Activated CD4-positive, alpha-beta memory T cell treated with anti-CD3 and anti-CD28 coated beads, Interleukin-2, amount 10 ng/mL, durations not matched to agents 7 days and 5 days (primary cell): Measurements from ENCODE around the gene DEDD2. TPM values are rescaled to one million over a fixed set of nuclear protein-coding genes. Genes with fewer than 3 reads are reported as not detected.

ENCODE experiments used
- CTCF ChIA-PET: fragments of 350-600 bp; sonication (Branson Sonifier 250); formaldehyde crosslinking; loops from one replicate; lab custom pipeline; 2021; ENCODE audit warnings: antibody characterized with exemption, inconsistent platforms; lab: Charles Lee
- POLR2A ChIA-PET: fragments of 350-600 bp; sonication (Branson Sonifier 250); formaldehyde crosslinking; loops from one replicate; lab custom pipeline; 2021; ENCODE audit warnings: antibody characterized with exemption; lab: Charles Lee
- DNase-seq: peaks from one replicate; pipeline ENCODE4 v3.0.0-alpha.2; 2020
- H3K27ac Mint-ChIP-seq: one replicate; pipeline ENCODE4 v1.8.0; 2021; ENCODE audit warnings: mild to moderate bottlenecking, mixed read lengths
- H3K27me3 Mint-ChIP-seq: one replicate; pipeline ENCODE4 v1.8.0; 2021; ENCODE audit warnings: mixed read lengths
- H3K36me3 Mint-ChIP-seq: one replicate; pipeline ENCODE4 v1.8.0; 2021; ENCODE audit warnings: low read depth, mixed read lengths
- H3K4me1 Mint-ChIP-seq: one replicate; pipeline ENCODE4 v1.8.0; 2021; ENCODE audit warnings: mixed read lengths
- H3K4me3 Mint-ChIP-seq: one replicate; pipeline ENCODE4 v1.8.0; 2021; ENCODE audit warnings: mild to moderate bottlenecking, mixed read lengths
- H3K9me3 Mint-ChIP-seq: one replicate; pipeline ENCODE4 v1.8.0; 2021; ENCODE audit warnings: mixed read lengths
- total RNA-seq, 2 experiments: library from RNA; stranded (reverse); gene quantifications; one replicate each; pipeline ENCODE4 v1.2.3, GENCODE V29; 2021

The DEDD2 gene
- total RNA-seq, 2 experiments from 2014 or later = 54.1 to 59.8 TPM

DNA sequence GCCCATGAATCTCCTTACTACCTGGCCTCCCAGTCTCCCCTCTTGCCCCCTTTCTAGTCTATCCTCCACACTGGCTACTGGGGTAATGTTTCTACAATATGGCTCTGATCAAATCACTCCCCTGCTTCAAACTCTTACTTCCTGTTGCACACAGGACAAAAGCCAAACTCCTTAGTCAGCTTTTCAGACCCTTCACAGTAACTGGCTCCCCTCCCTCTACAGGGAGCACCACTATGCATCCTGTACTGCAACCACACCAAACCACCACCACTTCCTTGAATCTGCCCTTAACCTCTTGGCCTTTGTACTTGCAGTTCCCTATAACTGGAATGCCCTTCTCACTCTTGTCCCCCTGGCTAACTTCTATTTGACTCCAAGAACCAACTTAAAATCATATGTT, 32.2 kb downstream of the DEDD2 start:
- Mint-ChIP-seq H3K36me3 (peaks cover 3% of the 10 kb centered on the region), H3K27me3 (no peaks in the 10 kb centered on the region), H3K4me3 (peak overlapping the region; percentile 41), H3K9me3 (no peaks in the 10 kb centered on the region), H3K27ac (peak overlapping the region; percentile 89), H3K4me1 (peaks cover 62% of the 10 kb centered on the region)
- POLR2A ChIA-PET = interaction anchor here (0.7 to 6.7 kb wide), 8 partner anchors 10 to 93 kb away, joined by 3 to 82 read pairs (median 4); partner anchors contain the start of gene ZNF526
- peak; percentile 71 for DNase-seq
- CTCF ChIA-PET = interaction anchor here (0.8 to 4.1 kb wide), 14 partner anchors 9 to 248 kb away, joined by 3 to 23 read pairs (median 6); partner anchors contain the start of genes DEDD2, POU2F2 and ZNF526

- POLR2A ChIA-PET = interaction anchor here (0.7 to 6.7 kb wide), 6 partner anchors 9 to 98 kb away, joined by 3 to 82 read pairs (median 4); partner anchors contain the start of gene ZNF526
Observed at GRCh38 chr19:42184401-42184861, 33.0 kb downstream of the DEDD2 start.

DNA sequence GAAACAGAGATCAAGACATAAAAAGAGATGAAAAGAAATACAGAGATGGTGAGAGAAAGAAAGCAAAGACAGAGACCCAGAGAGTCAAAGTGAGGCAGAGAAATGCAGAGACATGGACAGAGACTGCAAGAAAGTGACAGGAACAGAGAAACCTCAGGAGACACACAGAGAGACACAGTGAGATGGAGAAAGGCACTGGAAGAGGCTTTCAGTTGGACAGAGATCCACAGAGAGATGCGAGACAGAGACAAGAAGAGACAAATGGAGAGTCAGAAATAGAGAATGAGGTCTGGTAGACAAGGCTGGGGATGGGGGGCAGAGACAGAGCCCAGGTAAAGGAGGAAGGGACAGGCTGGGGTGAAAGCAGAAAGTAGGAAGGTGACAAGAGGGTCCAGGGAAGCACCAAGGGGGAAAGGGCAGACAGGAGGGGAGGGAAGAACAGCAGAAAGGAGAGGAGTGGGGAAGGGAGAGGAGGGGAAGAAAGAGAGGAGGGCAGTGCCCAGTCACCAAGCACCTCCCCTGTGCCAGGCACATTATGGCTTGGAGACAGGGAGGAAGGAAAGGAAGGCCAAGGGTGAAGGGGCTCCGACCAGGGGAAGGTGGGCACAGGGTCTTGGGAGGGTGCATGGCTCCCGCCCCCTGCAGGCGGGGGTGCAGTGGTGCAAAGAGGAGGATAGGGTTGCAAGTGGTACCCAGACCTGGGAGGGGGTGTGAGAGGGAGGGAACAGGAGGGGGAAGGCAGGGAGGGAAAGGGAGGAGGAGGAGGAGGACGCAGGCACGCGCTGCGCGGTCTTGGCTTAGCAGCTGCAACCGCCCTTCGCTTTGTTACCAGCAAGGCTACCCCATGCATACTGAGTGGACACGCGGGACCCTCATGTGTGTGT, 38.4 kb downstream of the DEDD2 start:
- CTCF ChIA-PET = no interaction called here

More at GRCh38 chr19:42184401-42184861, 33.0 kb downstream of the DEDD2 start:
- Mint-ChIP-seq H3K27ac (peak overlapping the region; percentile 89), H3K4me1 (peaks cover 57% of the 10 kb centered on the region), H3K9me3 (no peaks in the 10 kb centered on the region), H3K4me3 (peak overlapping the region; percentile 7), H3K27me3 (no peaks in the 10 kb centered on the region), H3K36me3 (peaks cover 3% of the 10 kb centered on the region)
- peak; percentile 72 for DNase-seq
- CTCF ChIA-PET = interaction anchor here (1.0 to 4.1 kb wide), 16 partner anchors 8 to 249 kb away, joined by 3 to 23 read pairs (median 4); partner anchors contain the start of genes DEDD2, POU2F2 and ZNF526

DNA sequence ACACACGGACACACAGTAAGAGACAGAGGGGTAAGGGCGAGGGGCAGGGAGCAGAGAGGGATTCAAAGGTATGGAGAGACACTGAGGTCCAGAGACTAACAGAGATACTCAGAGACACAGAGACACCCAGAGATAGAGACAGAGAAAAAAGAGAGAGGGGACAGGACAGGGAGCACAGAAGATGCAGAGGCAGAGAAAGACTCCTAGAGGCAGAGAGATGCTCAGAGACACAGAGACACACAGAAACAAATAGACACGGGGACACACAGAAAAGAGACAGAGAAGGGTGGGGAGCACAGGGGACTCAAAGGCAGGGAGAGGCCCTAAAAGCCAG, 39.8 kb downstream of the DEDD2 start:
- DNase-seq = no peak
- Mint-ChIP-seq H3K9me3 (no peaks in the 10 kb centered on the region), H3K27me3 (peaks cover 30% of the 10 kb centered on the region), H3K27ac (no peak overlapping the region), H3K36me3 (peaks cover 4% of the 10 kb centered on the region), H3K4me1 (peaks cover 24% of the 10 kb centered on the region), H3K4me3 (no peak overlapping the region)
- ChIA-PET CTCF (interaction anchor here (1.4 to 2.7 kb wide), 4 partner anchors 7 to 102 kb away, joined by 4 to 17 read pairs (median 10); no protein-coding TSS in a partner anchor), POLR2A (interaction anchor here (1.2 to 2.4 kb wide), 6 partner anchors 11 to 137 kb away, joined by 3 to 14 read pairs (median 5); partner anchors contain the start of genes POU2F2 and ZNF526)

More for the DNA sequence above, 38.4 kb downstream of the DEDD2 start:
- POLR2A ChIA-PET = no interaction called here
- peaks cover 24% of the 10 kb centered on the region for H3K27me3 Mint-ChIP-seq
- peaks cover 4% of the 10 kb centered on the region for H3K36me3 Mint-ChIP-seq
- no peaks in the 10 kb centered on the region for H3K9me3 Mint-ChIP-seq
- H3K4me1 Mint-ChIP-seq = peaks cover 33% of the 10 kb centered on the region
- H3K4me3 Mint-ChIP-seq = no peak overlapping the region
- no peak for DNase-seq
- no peak overlapping the region for H3K27ac Mint-ChIP-seq

DNA sequence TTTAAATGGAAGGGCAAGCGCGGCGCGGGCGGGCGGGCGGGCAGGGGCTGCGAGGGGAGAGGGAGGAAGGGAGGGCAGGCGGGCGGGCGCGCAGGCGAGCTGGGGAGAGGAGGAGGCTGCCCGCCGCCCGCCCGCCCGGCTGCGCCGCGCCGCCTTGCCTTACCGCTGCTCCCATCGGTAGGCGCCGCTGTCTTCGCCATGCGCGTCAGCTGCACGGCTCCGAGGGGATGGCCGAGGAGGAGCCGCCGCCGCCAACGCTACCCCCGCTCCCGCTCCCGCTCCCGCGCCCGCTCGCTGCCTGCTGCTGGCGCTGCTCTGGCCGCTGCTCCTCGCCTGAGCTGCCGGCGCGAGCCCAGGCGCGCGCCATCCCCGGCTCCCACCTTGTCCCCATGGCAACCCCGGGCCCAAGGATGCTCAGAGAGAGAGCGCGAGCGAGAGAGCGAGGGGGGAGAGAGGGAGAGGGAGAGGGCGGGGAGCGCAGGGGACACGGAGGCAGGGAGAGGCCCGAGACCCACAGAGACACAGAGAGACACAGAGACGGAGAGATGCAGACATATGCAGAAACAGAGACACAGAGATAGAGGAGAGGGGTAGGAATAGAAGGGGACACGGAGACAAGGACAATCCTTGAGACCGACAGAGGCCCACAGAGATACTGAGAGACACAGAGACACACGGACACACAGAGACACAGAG, 40.3 kb downstream of the DEDD2 start:
- no peak overlapping the region for H3K4me3 Mint-ChIP-seq
- CTCF ChIA-PET = interaction anchor here (1.0 to 2.7 kb wide), 15 partner anchors 8 to 119 kb away, joined by 3 to 17 read pairs (median 6); partner anchors contain the start of gene ZNF574
- peaks cover 19% of the 10 kb centered on the region for H3K4me1 Mint-ChIP-seq
- H3K36me3 Mint-ChIP-seq = peaks cover 4% of the 10 kb centered on the region
- POLR2A ChIA-PET = interaction anchor here (1.0 to 3.6 kb wide), 12 partner anchors 9 to 138 kb away, joined by 3 to 22 read pairs (median 5); partner anchors contain the start of genes DEDD2, POU2F2 and ZNF526
- peaks cover 30% of the 10 kb centered on the region for H3K27me3 Mint-ChIP-seq
- no peak overlapping the region for H3K27ac Mint-ChIP-seq
- no peaks in the 10 kb centered on the region for H3K9me3 Mint-ChIP-seq
- DNase-seq = peak; percentile 81

- POLR2A ChIA-PET = interaction anchor here (0.6 to 3.6 kb wide), 14 partner anchors 10 to 138 kb away, joined by 3 to 22 read pairs (median 4); partner anchors contain the start of genes DEDD2, POU2F2 and ZNF526
- Mint-ChIP-seq H3K36me3 (peaks cover 4% of the 10 kb centered on the region), H3K9me3 (no peaks in the 10 kb centered on the region), H3K27me3 (peaks cover 30% of the 10 kb centered on the region), H3K4me1 (peaks cover 17% of the 10 kb centered on the region), H3K4me3 (peak overlapping the region; percentile 86), H3K27ac (no peak overlapping the region)
- no peak for DNase-seq
- CTCF ChIA-PET = interaction anchor here (0.8 to 2.7 kb wide), 16 partner anchors 8 to 120 kb away, joined by 3 to 17 read pairs (median 6); partner anchors contain the start of gene ZNF574
Observed at GRCh38 chr19:42176649-42176989, 40.9 kb downstream of the DEDD2 start.

GRCh38 chr19:42175952-42176648, 41.4 kb downstream of the DEDD2 start:
- Mint-ChIP-seq H3K4me3 (peak overlapping the region; percentile 86), H3K27ac (no peak overlapping the region), H3K9me3 (no peaks in the 10 kb centered on the region), H3K4me1 (peaks cover 17% of the 10 kb centered on the region), H3K36me3 (peaks cover 4% of the 10 kb centered on the region), H3K27me3 (peaks cover 30% of the 10 kb centered on the region)
- CTCF ChIA-PET = interaction anchor here (0.8 to 2.7 kb wide), 18 partner anchors 9 to 120 kb away, joined by 3 to 17 read pairs (median 6); partner anchors contain the start of gene ZNF574
- DNase-seq = peak; percentile 28
- POLR2A ChIA-PET = interaction anchor here (0.6 to 3.6 kb wide), 13 partner anchors 10 to 127 kb away, joined by 3 to 22 read pairs (median 4); partner anchors contain the start of genes DEDD2, POU2F2 and ZNF526

DNA sequence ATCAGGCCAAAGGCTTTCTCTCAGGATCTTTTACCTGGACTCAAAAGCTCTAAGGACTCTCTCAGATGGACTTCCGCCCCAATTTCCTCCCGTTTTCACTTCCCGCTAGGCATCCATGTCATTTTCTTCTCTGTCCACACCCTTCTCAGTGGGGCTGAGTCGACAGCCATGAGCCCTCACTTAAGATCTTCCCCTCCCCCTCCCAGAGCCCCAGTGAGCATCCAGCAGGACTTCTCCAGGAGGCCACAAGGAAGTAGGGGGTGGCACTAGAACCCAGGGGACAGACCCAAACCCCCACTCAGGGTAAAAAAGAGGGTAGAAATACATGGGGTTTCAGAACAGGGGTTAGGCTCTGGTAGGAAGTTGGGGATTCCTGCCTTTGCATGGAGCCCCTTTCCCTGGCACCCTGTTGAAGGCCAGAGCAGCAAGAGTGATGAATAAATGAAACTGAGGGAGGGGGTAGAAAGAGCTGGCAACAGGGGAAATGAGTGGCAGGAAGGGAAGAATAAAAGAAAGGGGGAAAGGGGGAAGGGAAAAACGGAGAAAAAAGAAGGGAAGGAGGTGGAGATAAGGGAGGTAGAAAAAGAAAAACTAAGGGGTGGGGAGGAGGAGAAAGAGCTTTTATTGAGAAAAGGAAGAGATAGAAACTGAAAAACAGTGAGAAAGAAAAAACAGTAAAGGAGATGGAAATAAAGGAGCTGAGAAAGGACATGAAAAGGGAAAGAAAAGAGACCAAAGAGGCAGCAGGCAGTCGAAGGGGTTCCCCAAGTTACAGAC, 42.3 kb downstream of the DEDD2 start:
- no peak for DNase-seq
- Mint-ChIP-seq H3K27me3 (peaks cover 30% of the 10 kb centered on the region), H3K4me3 (peak overlapping the region; percentile 86), H3K36me3 (peaks cover 4% of the 10 kb centered on the region), H3K27ac (no peak overlapping the region), H3K4me1 (peaks cover 17% of the 10 kb centered on the region), H3K9me3 (no peaks in the 10 kb centered on the region)
- ChIA-PET POLR2A (interaction anchor here (0.9 to 3.6 kb wide), 6 partner anchors 9 to 45 kb away, joined by 3 to 22 read pairs (median 8); partner anchors contain the start of genes DEDD2 and ZNF526), CTCF (interaction anchor here (1.0 to 2.7 kb wide), 10 partner anchors 9 to 105 kb away, joined by 3 to 17 read pairs (median 8); no protein-coding TSS in a partner anchor)

- Mint-ChIP-seq H3K4me1 (peaks cover 17% of the 10 kb centered on the region), H3K9me3 (no peaks in the 10 kb centered on the region), H3K4me3 (no peak overlapping the region), H3K27ac (no peak overlapping the region), H3K36me3 (peaks cover 4% of the 10 kb centered on the region), H3K27me3 (peaks cover 30% of the 10 kb centered on the region)
- no peak for DNase-seq
- ChIA-PET CTCF (no interaction called here), POLR2A (interaction anchor here (3.6 kb wide), 1 partner anchor 12 kb away, joined by 22 read pairs; no protein-coding TSS in a partner anchor)
Observed at GRCh38 chr19:42174188-42174587, 43.3 kb downstream of the DEDD2 start.

DNA sequence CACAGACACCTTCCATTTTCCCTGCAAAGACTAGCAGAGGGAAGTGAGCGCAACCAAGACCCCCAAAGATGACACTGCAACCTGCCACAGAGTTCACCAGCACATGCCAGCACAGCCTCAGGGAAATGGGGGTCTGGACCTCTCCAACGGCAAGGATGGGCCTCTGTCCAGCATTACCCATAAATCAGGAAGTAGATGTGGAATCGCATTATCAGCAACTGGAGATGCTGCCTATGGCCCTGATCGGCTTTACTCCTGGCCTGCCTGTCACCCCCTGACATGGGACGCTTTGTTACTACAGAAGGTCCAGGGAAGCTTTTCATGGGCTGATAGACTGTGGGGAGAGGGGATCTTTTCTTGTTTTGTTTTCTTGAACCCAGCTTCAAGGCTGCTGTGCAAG, 43.8 kb downstream of the DEDD2 start:
- CTCF ChIA-PET = no interaction called here
- DNase-seq = no peak
- peaks cover 17% of the 10 kb centered on the region for H3K4me1 Mint-ChIP-seq
- peaks cover 30% of the 10 kb centered on the region for H3K27me3 Mint-ChIP-seq
- no peaks in the 10 kb centered on the region for H3K9me3 Mint-ChIP-seq
- POLR2A ChIA-PET = interaction anchor here (3.6 kb wide), 1 partner anchor 12 kb away, joined by 22 read pairs; no protein-coding TSS in a partner anchor
- peaks cover 4% of the 10 kb centered on the region for H3K36me3 Mint-ChIP-seq
- H3K4me3 Mint-ChIP-seq = no peak overlapping the region
- no peak overlapping the region for H3K27ac Mint-ChIP-seq

DNA sequence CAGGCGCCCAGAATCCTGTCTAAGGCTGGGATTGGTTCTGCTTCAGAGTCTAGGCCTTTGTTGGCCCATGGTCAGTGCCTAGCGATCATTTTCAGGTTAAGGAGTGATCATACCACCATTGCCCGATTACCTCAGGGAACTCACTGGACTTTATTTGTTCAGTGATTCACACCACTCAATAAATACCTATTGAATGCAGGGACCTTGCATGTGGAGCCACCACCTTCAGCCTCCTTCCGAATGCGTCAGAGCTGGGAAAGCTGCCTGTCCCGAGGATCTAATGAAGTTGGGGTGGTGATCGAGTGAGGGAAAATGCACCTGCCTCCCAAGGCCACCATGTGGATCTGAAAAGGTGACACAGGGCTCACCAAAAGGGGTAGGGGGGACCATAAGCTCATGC, 45.2 kb downstream of the DEDD2 start:
- ChIA-PET POLR2A (interaction anchor here (0.6 kb wide), 1 partner anchor 9 kb away, joined by 3 read pairs; no protein-coding TSS in a partner anchor), CTCF (no interaction called here)
- Mint-ChIP-seq H3K4me1 (peaks cover 17% of the 10 kb centered on the region), H3K27me3 (peaks cover 30% of the 10 kb centered on the region), H3K9me3 (no peaks in the 10 kb centered on the region), H3K36me3 (peaks cover 4% of the 10 kb centered on the region), H3K27ac (no peak overlapping the region), H3K4me3 (no peak overlapping the region)
- DNase-seq = no peak
